ENCODE data around the gene ZIC1.

ZIC1 gene

DNA sequence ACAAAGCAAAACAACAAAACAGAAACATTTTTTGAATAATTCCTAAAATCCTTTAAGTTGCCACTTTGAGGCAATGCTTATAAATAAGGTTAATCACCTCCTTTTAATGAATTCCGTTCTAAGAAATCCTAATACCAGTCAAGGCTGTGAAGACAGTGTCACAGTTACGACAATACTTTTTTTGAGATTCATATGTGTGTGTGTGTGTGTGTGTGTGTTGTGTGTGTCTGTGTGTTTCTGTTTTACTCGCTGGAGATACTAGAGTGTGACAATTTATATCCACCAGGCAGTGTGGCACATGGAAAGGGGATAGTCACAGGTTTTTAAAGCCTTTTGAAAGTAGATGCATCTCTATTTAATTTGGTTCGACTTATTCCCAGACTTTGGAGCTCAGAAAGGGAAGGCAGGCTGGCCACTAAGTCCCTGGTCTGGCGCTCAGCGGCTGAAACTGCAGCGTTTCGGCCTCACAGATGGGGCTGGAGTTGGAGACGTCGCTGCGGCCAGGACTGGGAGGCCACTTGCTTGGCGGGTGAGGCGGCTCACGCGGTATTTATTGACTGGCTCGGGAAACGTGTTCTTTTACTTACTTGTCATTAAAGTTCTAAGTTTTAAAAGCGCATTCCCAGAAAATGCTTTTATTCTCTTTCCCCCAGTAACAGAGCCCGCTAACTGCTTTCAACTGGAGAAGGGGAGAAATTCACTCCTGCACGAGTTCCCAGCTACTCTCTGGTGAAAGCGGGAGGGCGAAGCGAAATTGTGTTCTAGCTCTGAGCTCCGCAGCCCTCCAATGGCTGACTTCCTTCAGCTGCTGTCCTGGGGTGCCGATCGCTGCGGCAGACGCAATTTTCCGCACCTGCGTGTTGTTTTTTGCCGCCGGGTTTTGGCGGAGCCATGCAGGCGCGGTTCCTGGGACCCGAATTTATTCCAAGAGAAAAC lies 13.7 kb downstream of the ZIC1 start:
- DNase-seq (ENCODE audit: low spot score): no peak

GRCh38 chr3:147423537-147423797 lies 14.3 kb downstream of the ZIC1 start:
- DNase-seq (ENCODE audit: low spot score): no peak

GRCh38 chr3:147423798-147424580 lies 14.8 kb downstream of the ZIC1 start:
- DNase-seq (ENCODE audit: low spot score): no peak

DNA sequence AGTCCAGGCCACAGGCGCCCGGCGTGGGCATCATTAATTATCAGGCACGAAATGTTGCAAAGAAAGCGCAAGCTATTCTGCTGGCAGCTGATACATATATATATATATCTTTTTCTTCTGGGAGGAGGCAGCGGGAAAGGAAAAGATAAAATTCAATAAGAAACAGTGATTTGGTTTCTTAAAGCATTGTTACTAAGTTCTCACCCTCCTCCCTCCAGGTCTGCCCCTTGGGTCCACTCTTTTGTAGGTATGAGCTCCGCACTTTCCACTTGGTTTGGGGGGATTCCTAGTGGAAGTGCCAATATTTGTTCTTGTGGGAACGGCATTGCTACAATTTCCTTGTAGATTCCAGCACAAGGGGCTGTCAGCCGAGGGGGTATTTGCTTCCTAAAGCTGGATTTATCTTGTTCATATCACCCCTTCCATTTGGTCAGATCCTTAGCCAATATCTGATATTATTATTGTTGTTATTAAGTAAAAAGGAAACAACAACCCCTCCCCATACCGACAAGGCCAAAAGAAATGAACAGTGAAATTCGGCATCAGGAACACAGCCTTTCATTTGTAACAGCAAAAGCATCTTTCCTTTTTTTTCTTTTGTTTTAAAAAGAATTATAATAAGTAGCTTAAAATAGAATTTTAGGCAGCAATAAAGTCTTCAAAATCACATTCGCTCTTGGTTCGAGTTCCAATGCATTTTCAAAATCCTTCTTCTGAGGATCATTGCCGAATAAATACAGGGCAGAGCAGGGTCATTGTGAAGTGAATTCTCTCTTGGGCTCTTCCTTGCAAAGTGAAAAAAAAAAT lies 15.6 kb downstream of the ZIC1 start:
- no peak for DNase-seq (ENCODE audit: low spot score)

- no peak for DNase-seq (ENCODE audit: low spot score)
These were observed 16.3 kb downstream of the ZIC1 start for GRCh38 chr3:147425388-147425850.

DNA sequence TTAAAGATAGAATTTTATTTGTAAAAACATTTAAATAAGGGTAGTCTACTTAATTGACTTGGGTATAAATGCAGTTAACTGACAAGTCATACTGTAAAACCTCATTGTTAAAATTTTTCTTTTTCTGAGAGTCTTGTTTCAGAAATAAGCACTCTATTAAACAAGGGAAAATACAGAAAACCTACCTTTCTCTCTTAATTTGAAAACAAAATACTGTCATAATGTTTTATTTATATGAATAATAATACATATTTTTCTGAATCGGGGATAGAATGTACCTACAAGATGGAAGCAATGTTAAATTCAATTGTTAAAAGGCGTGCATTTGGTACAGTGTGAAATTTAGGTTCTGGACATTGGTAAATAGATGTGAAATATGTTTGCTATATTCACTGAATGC lies 17.8 kb downstream of the ZIC1 start:
- no peak for DNase-seq (ENCODE audit: low spot score)

DNA sequence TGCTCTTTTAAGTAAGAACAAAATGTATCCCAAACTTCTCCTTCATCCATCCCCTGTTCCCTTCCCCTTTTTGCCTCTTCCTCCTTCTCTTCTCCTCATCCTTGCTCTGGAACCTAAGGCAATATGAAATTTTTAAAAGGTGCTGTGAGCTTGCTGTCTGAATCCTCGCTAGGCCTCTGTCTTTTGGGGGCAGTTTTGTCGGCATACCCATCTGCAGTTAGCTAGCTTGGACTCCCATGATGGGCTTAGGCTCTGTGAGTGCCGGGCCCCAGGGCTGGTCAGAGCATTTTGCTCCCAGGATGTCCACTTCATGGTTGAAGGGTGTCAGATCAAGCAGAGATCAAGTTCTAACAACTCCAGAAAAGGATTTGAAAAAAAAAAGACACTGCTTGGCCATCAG lies 18.6 kb downstream of the ZIC1 start:
- no peak for DNase-seq (ENCODE audit: low spot score)

DNA sequence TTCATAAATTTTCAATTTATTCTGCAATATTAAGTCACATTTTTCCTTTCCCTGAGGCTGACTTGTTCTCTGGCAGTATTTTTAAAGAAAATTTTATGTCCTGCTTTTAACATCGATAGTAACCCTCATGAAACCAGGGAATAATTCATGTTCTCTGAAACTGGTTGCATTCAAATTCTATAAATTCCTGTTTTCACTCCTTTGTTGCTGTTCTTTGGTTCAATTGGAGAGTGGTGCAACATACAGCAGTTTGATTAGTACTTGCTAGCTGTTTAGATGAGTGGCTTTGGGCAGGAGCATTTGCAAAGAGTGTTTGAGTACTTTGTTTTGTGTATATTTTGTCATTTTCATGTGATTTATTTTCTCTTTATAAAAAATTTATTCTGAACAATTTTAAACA lies 19.2 kb downstream of the ZIC1 start:
- no peak for DNase-seq (ENCODE audit: low spot score)

GRCh38 chr3:147428754-147429153 lies 19.6 kb downstream of the ZIC1 start:
- no peak for DNase-seq (ENCODE audit: low spot score)

DNA sequence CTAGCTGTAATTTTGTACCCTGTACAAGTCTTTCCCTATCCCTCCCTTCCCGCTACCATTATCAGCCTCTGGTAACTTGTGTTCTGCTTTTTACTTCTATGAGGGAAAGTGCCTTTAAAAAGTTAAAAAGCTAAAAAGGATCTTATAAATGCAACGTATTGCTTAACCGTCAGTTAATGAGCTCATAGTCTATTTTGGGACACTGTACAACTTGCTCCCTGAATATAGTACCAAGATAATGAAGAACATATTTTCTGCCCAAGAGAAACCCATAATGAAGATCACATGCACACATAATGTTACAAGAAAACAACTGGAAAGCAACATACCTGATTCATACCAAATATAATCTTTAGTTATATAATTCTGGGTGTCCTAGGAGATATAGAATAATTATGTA lies 22.6 kb downstream of the ZIC1 start:
- DNase-seq (ENCODE audit: low spot score): no peak

- DNase-seq (ENCODE audit: low spot score): no peak
These were observed 38.1 kb downstream of the ZIC1 start for GRCh38 chr3:147447224-147447623.

GRCh38 chr3:147449669-147450068 lies 40.5 kb downstream of the ZIC1 start:
- DNase-seq (ENCODE audit: low spot score): no peak

GRCh38 chr3:147458995-147459704 lies 50.0 kb downstream of the ZIC1 start:
- DNase-seq (ENCODE audit: low spot score): no peak

DNA sequence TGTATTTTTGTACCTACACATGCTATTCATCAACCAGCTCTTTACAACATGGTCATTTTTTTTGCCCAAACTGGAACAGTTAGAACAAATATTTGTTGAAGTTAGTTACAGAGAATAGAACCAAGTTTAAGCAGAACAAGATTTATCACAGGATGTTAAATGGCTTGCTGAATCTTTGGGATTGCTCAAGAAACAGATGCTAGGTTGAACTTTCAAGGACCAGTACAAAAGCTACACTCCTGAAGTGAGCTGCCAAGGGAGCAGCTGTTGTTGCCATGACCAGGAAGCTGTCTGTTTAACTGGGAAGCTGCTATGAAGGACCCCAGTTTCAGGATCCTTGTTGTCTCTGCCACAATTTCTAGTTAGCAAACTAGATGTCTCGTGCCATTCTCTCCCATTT lies 53.7 kb downstream of the ZIC1 start:
- no peak for DNase-seq (ENCODE audit: low spot score)

Data from AG08395 (cell line).